ENCODE data around the gene CEP164. TPM values are rescaled to one million over a fixed set of nuclear protein-coding genes. Genes with fewer than 3 reads are reported as not detected.

Gene CEP164
- total and polyA plus RNA-seq, 2 experiments from 2014 or later, result 13.9 to 23.8 TPM

- no peak for TF ChIP-seq ZNF462 (CRISPR knock-in tag; IDR thresholded peaks at IDR 0.05)
- no peak for TF ChIP-seq CREB1 (CRISPR knock-in tag; IDR thresholded peaks at IDR 0.05; ENCODE audit: low read depth)
- no peak for TF ChIP-seq NANOG (IDR thresholded peaks at IDR 0.05; ENCODE audit: borderline replicate concordance)
- TF ChIP-seq JUNB (IDR thresholded peaks at IDR 0.05; ENCODE audit: unreplicated experiment), result no peak
- TF ChIP-seq ETS1 (IDR thresholded peaks at IDR 0.05), result no peak
- no peak for TF ChIP-seq STAT1 (IDR thresholded peaks at IDR 0.05; ENCODE audit: unreplicated experiment)
- TF ChIP-seq ZNF331 (CRISPR knock-in tag; IDR thresholded peaks at IDR 0.05; ENCODE audit: low read depth), result no peak
Measured at GRCh38 chr11:117391181-117391580, 63.5 kb downstream of the CEP164 start (continued).

GRCh38 chr11:117392001-117392690, 64.5 kb downstream of the CEP164 start:
- peaks cover 2% of the 10 kb centered on the region; the same call in 1 of the 3 replicates for H3K9me3 Mint-ChIP-seq
- H3K4me3 Mint-ChIP-seq, result no peak overlapping the region
- Histone ChIP-seq H2AFZ (no peak overlapping the region), H3K27ac (ENCODE audit: low read depth) (no peak overlapping the region), H3K9me2 (ENCODE audit: insufficient read depth) (no peaks in the 10 kb centered on the region), H3K36me3 (ENCODE audit: insufficient read depth) (peaks cover 2% of the 10 kb centered on the region; the same call in 1 of the 2 replicates), H4K20me1 (replicated peaks; ENCODE audit: insufficient read depth) (no peaks in the 10 kb centered on the region), H3K4me3 (no peak overlapping the region), H3F3A (replicated peaks; ENCODE audit: low read depth) (no peaks in the 10 kb centered on the region), H3K4me2 (no peak overlapping the region), H3K27me3 (ENCODE audit: insufficient read depth) (no peaks in the 10 kb centered on the region), H3K4me1 (ENCODE audit: insufficient read depth) (no peaks in the 10 kb centered on the region), H3K79me2 (replicated peaks; ENCODE audit: insufficient read depth) (no peaks in the 10 kb centered on the region)
- no peak overlapping the region for H3K27ac Mint-ChIP-seq
- DNase-seq (ENCODE audit: low spot score), result no peak
- no peak for ATAC-seq
- peaks cover 40% of the 10 kb centered on the region for H3K36me3 Mint-ChIP-seq (ENCODE audit: low read depth)
- H3K27me3 Mint-ChIP-seq (ENCODE audit: insufficient read depth, low read depth, poor library complexity), result peaks cover 2% of the 10 kb centered on the region
- no peaks in the 10 kb centered on the region for H3K4me1 Mint-ChIP-seq
- TF ChIP-seq EZH2 (IDR thresholded peaks at IDR 0.05; ENCODE audit: low read depth, unreplicated experiment), result no peak
- no peak for TF ChIP-seq CREB1 (CRISPR knock-in tag; IDR thresholded peaks at IDR 0.05; ENCODE audit: low read depth)
- TF ChIP-seq ETS1 (IDR thresholded peaks at IDR 0.05), result no peak
- no peak for TF ChIP-seq CTCF (conservative IDR thresholded peaks at IDR 0.05; ENCODE audit: low read depth in 2 of 2)
